ENCODE data around the gene CHTF8.

The CHTF8 gene

GRCh38 chr16:69114346-69114975 is 17.9 kb downstream of the CHTF8 start:
- DNase-seq (ENCODE audit: low spot score), result peak; percentile 42
- peaks cover 73% of the 10 kb centered on the region for H3K36me3 ChIP-seq (ENCODE audit: low read depth)
- H3K4me3 ChIP-seq (ENCODE audit: severe bottlenecking), result no peak overlapping the region
- H3K4me1 ChIP-seq (ENCODE audit: insufficient read depth, poor library complexity, severe bottlenecking), result no peaks in the 10 kb centered on the region
- ATAC-seq (ENCODE audit: low read depth), result no peak
- no peak overlapping the region for H3K27ac ChIP-seq (ENCODE audit: poor library complexity, severe bottlenecking)
- TF ChIP-seq CTCF (IDR thresholded peaks at IDR 0.05; ENCODE audit: poor library complexity, severe bottlenecking), result no peak
- no peaks in the 10 kb centered on the region for H3K27me3 ChIP-seq (ENCODE audit: insufficient read depth, poor library complexity, severe bottlenecking)
- no peaks in the 10 kb centered on the region for H3K9me3 ChIP-seq (ENCODE audit: severe bottlenecking)

GRCh38 chr16:69113216-69113615 is 19.2 kb downstream of the CHTF8 start:
- no peaks in the 10 kb centered on the region for H3K9me3 ChIP-seq (ENCODE audit: severe bottlenecking)
- peak; percentile 31 for DNase-seq (ENCODE audit: low spot score)
- ATAC-seq (ENCODE audit: low read depth), result no peak
- H3K36me3 ChIP-seq (ENCODE audit: low read depth), result peaks cover 67% of the 10 kb centered on the region
- no peak for TF ChIP-seq CTCF (IDR thresholded peaks at IDR 0.05; ENCODE audit: poor library complexity, severe bottlenecking)
- no peaks in the 10 kb centered on the region for H3K27me3 ChIP-seq (ENCODE audit: insufficient read depth, poor library complexity, severe bottlenecking)
- H3K27ac ChIP-seq (ENCODE audit: poor library complexity, severe bottlenecking), result no peak overlapping the region
- H3K4me1 ChIP-seq (ENCODE audit: insufficient read depth, poor library complexity, severe bottlenecking), result no peaks in the 10 kb centered on the region
- H3K4me3 ChIP-seq (ENCODE audit: severe bottlenecking), result no peak overlapping the region

- Histone ChIP-seq H3K36me3 (ENCODE audit: low read depth) (peaks cover 60% of the 10 kb centered on the region), H3K4me1 (ENCODE audit: insufficient read depth, poor library complexity, severe bottlenecking) (no peaks in the 10 kb centered on the region), H3K9me3 (ENCODE audit: severe bottlenecking) (no peaks in the 10 kb centered on the region), H3K27ac (ENCODE audit: poor library complexity, severe bottlenecking) (no peak overlapping the region), H3K27me3 (ENCODE audit: insufficient read depth, poor library complexity, severe bottlenecking) (no peaks in the 10 kb centered on the region), H3K4me3 (ENCODE audit: severe bottlenecking) (no peak overlapping the region)
- peak; percentile 49 for ATAC-seq (ENCODE audit: low read depth)
- peak; percentile 67 for DNase-seq (ENCODE audit: low spot score)
- TF ChIP-seq CTCF (IDR thresholded peaks at IDR 0.05; ENCODE audit: poor library complexity, severe bottlenecking), result peak; percentile 80
Observed at GRCh38 chr16:69112285-69113129, 19.9 kb downstream of the CHTF8 start.

- Histone ChIP-seq H3K27ac (ENCODE audit: poor library complexity, severe bottlenecking) (no peak overlapping the region), H3K4me1 (ENCODE audit: insufficient read depth, poor library complexity, severe bottlenecking) (no peaks in the 10 kb centered on the region), H3K9me3 (ENCODE audit: severe bottlenecking) (no peaks in the 10 kb centered on the region), H3K36me3 (ENCODE audit: low read depth) (peaks cover 55% of the 10 kb centered on the region), H3K4me3 (ENCODE audit: severe bottlenecking) (no peak overlapping the region), H3K27me3 (ENCODE audit: insufficient read depth, poor library complexity, severe bottlenecking) (no peaks in the 10 kb centered on the region)
- no peak for TF ChIP-seq CTCF (IDR thresholded peaks at IDR 0.05; ENCODE audit: poor library complexity, severe bottlenecking)
- DNase-seq (ENCODE audit: low spot score) (no peak), ATAC-seq (ENCODE audit: low read depth) (no peak)
Observed at GRCh38 chr16:69111876-69112230, 20.5 kb downstream of the CHTF8 start.

Data from RWPE2 (cell line).